ENCODE data around the gene IL17RD. TPM values are rescaled to one million over a fixed set of nuclear protein-coding genes. Genes with fewer than 3 reads are reported as not detected.

The IL17RD gene
- total RNA-seq, 1 donor from 2014 or later, result 4.3 TPM

DNA sequence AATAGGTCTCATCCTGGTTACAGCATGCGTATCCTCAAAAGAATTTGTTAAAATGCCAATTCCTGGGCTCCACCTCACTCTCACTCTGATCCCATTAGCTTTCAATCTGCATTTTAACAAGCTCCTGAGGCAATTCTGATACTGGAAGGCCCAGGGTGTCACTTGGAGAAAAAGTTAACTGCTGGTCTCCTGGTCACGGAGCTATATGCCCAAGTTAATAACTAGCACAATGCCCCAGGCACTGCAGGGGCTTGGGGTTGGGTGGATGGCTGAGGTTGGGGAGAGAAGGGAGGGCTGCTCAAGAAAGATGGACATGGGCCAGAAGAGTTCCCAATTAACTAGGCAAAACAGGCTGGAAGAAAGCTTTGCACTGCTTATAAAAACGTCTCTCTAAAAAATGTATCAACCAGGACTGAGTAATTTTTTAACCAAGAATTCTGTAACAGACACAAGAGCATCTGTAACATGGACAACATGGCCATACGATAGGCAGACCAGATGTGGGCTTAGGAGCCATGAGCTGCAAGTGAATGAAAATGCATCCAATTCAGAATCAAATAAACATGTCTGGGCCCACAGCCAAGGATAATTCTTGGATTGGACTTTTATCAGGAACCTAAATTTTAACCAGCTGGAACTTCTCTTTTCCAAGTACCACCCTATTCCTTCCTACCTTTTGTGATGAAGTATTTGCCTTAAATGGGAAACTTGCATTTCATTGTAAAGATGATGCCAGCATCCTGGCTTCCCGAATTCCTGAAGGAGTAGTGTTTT lies 4.2 kb downstream of the IL17RD start:
- DNase-seq (ENCODE audit: low spot score), result no peak
- intact Hi-C loops (cut with DNase I), result loop anchor here (5.0 to 10.0 kb wide), 2 partner anchors 164 to 394 kb away; partner anchors contain the start of gene PDE12

DNA sequence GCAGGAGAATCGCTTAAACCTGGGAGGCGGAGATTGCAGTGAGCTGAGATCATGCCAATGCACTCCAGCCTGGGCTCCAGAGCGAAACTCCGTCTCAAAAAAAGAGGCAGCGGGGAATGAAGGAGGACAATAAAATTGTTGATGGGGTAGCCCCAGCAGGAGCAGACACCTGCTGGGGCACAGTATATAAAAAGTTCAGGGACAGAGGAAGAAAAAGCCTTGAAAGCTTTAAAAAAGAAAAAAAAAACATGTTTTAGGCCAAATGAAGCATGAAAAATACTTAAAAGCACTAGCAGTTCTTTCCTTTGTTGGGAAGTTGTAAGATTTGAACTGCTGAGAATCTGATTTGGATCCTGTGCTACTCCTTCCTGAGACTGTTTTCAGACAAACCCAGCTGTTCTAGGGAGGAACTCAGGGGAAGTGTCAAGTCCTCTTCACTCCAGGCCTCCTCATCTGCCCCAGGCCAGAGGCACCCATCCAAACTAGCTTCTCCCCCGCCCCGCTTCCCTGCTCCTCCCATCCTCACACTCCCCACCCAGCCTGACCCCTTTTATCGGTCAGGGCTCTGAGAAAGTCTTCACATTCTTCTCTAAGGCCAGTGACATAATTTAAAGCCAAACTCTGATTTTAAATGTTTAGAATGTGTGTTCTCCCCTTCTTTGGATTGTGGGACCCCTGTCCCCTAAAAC lies 4.9 kb downstream of the IL17RD start:
- intact Hi-C loops (cut with DNase I), result loop anchor here (5.0 to 10.0 kb wide), 2 partner anchors 163 to 395 kb away; partner anchors contain the start of gene PDE12
- DNase-seq (ENCODE audit: low spot score), result no peak

GRCh38 chr3:57158813-57159738 lies 6.1 kb downstream of the IL17RD start:
- DNase-seq (ENCODE audit: low spot score), result no peak
- intact Hi-C loops (cut with DNase I), result no loop called here

GRCh38 chr3:57158325-57158724 lies 6.8 kb downstream of the IL17RD start:
- intact Hi-C loops (cut with DNase I), result no loop called here
- no peak for DNase-seq (ENCODE audit: low spot score)

GRCh38 chr3:57157545-57157944 lies 7.6 kb downstream of the IL17RD start:
- intact Hi-C loops (cut with DNase I), result no loop called here
- DNase-seq (ENCODE audit: low spot score), result no peak

GRCh38 chr3:57155310-57155643 lies 9.9 kb downstream of the IL17RD start:
- intact Hi-C loops (cut with DNase I), result no loop called here
- DNase-seq (ENCODE audit: low spot score), result no peak

- intact Hi-C loops (cut with DNase I), result no loop called here
- DNase-seq (ENCODE audit: low spot score), result no peak
Measured at GRCh38 chr3:57154470-57155309, 10.5 kb downstream of the IL17RD start.

GRCh38 chr3:57152151-57153143 lies 12.7 kb downstream of the IL17RD start:
- DNase-seq (ENCODE audit: low spot score), result no peak
- intact Hi-C loops (cut with DNase I), result no loop called here

DNA sequence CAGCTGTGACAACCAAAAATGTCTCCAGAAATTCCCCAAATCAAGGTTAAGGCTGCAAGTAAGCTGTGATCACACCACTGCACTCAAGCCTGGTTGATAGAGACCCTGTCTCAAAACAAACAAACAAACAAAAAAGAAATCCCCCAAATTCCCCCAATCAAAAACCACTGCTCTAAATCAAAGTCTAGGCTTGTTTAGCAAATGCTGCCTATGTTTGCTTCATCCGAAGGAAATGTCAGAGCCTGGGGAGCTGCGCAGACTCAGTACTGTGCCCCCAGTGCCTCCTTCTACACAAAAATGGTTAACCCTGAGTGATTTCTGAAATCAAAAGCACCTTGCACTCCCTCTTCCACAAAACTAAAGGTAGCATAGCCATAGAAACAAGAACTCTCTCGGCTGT lies 13.4 kb downstream of the IL17RD start:
- intact Hi-C loops (cut with DNase I), result no loop called here
- no peak for DNase-seq (ENCODE audit: low spot score)

DNA sequence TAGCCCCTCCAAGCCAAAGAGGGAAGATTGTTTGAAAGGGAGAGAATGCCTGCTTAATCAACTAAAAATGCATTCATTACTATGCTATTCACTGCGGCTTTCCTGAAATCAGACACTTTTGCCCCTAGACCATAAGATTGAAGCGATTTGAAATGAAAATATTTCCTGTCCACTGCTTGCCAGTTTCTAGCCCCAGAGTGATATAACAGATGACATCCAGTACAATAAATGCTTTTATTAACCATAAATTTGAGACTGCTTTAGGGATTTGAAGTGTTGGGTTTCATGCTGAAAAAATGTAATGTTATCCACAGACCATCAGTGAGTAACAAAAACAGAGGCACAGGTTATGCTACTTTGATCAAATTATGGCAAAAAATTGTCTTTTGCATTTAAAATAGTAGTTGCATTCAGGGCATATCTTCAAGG lies 14.1 kb downstream of the IL17RD start:
- DNase-seq (ENCODE audit: low spot score), result no peak
- intact Hi-C loops (cut with DNase I), result no loop called here

DNA sequence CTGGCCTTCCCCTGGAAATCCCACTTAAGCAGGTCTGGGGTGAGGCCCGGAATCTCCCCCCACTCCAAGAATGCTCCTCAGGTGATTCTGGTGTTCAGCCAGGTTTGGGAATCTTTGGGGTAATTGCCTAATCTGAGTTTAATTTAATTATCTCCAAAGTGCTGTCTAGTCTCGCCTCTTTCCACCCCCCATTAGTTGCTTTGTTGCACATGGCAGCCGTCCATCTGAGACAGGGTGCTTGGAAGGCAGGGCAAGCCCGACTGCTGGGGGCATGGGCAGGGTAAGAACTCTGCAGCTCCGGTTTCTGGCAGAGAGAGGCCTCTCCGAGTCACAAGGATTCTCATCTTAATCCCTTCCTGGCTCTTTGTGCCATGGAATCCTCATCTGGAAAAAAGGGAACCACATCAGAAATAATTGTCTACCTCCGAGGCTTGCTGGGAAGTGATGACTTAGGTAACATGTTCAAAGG lies 15.0 kb downstream of the IL17RD start:
- intact Hi-C loops (cut with DNase I), result no loop called here
- DNase-seq (ENCODE audit: low spot score), result no peak

DNA sequence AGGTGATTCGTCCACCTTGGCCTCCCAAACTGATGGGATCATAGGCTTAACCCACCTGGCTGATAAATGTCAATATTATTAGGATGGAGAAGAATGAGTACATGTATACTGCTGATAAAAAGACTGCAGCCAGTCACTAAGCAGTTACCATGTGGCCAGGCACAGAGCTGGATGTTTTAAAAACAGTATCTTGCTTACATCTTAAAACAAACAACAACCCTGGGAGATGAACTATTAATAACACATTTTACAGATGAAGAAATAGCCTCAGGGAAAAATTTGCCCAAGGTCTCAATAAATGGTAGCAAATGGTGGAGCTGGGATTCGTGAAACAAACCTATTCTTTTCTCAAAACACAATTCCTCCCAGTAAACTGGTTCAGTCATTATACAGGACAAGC lies 18.1 kb downstream of the IL17RD start:
- intact Hi-C loops (cut with DNase I), result no loop called here
- no peak for DNase-seq (ENCODE audit: low spot score)

DNA sequence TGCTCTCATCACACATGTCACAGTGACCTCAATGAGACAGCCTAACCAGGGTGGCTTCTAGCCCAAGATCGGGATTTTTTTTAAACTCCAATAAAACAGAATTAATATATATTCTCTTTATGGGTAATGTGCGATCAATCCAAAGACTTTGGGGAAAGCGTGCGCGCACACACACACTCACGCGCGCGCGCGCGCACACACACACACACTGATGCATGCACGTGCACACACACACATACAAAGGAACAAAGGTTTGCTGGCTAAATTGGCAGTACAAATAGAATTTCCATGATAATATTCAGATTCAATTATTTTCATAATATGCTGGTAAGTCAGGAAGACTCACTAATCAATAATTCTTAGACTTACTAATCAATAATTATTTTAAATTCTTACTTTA lies 19.3 kb downstream of the IL17RD start:
- intact Hi-C loops (cut with DNase I), result no loop called here
- no peak for DNase-seq (ENCODE audit: low spot score)

DNA sequence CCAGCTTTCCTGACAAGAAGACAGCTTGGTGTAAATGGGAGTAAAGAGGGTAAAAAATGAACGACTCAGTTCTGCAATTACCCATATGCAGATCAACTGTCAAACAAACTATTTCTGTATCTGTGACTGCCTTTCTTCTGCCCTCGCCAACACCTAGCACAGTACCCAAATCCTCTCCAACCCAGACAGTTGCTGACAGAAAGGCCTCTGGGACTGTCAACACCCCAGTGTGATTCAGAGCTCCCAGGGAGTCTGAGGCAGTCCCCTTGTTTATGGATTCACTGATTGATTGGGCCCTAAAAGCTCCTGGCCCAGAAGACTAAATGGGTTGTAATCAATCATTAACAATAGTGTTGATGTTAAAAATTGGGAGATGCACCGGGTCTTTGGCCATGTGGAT lies 20.2 kb downstream of the IL17RD start:
- intact Hi-C loops (cut with DNase I), result no loop called here

DNA sequence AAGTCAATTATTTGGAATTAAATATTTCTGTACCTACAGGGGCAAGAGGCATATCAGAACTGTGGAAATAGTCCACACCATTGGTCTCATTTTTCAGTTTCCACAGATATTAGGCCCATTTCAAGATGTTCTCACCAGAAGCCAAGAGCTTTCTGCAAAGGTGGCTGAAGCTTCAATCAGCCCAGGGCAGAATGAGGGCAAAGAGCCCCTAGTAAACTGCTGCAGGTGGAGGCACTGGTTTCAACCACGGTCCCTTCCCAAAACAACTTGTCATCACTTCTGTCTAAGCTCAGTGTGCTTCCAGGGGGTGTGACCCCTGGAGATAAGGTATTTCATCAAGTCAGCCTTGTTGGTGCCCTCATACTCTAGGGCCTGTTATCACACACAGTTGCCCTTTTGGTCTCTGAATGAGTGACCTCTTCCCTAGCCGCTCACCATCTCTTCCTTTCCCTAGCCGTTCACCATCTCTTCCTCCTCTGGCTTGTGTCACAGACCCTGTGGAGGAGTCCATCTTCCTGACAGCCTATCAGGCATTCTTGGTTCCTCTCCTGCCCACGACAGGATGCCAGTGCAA lies 21.2 kb downstream of the IL17RD start:
- intact Hi-C loops (cut with DNase I), result no loop called here

More for the DNA sequence above, 20.2 kb downstream of the IL17RD start:
- no peak for DNase-seq (ENCODE audit: low spot score)

GRCh38 chr3:57142411-57142723 lies 22.8 kb downstream of the IL17RD start:
- no peak for DNase-seq (ENCODE audit: low spot score)
- intact Hi-C loops (cut with DNase I), result no loop called here

More for the DNA sequence above, 21.2 kb downstream of the IL17RD start:
- no peak for DNase-seq (ENCODE audit: low spot score)

DNA sequence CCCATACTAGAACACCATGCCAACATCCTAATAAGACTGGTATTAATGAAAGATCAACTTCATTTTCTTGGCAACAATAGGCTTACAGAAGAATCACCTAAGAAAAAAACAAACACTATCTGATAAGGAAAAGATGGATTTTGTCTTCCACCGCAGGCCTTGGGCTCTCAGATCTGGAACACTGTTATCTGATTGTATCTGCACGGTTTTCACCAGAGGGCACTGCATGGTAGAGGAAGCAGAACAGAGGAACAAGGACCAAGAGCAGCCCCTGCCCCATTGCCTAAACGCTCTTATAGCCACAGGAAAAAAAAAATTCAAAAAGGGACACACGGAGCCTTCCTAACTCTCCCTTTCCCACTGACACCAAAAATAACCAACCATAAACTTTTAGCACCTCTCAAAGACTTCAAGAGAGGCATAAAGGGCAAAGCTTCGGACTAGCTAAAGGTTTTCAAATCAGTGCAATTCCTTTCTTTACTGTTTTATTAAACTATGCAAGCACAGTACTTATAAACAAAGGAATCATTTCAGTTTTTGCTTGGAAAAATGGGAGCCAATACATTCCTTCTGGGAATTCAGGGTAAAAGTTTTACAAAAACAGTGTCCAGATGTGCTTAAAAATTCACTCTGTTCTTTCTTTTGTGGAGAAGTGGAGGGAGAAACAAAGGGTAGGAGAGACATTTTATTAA lies 23.3 kb downstream of the IL17RD start:
- intact Hi-C loops (cut with DNase I), result no loop called here
- DNase-seq (ENCODE audit: low spot score), result no peak
